Erythroblast (primary cell): Measurements from ENCODE around the gene SNX19.

Experiments used
- GATA1 ChIP-seq: IDR thresholded peaks from 2 replicates; pipeline ENCODE4 v1.6.1; 2011; ENCODE audit warnings: low read depth, mild to moderate bottlenecking, control low read depth, low read length, moderate library complexity
- POLR2A ChIP-seq: IDR thresholded peaks from 2 replicates; pipeline ENCODE4 v1.6.1; 2011; ENCODE audit warnings: mild to moderate bottlenecking, low read length

DNA sequence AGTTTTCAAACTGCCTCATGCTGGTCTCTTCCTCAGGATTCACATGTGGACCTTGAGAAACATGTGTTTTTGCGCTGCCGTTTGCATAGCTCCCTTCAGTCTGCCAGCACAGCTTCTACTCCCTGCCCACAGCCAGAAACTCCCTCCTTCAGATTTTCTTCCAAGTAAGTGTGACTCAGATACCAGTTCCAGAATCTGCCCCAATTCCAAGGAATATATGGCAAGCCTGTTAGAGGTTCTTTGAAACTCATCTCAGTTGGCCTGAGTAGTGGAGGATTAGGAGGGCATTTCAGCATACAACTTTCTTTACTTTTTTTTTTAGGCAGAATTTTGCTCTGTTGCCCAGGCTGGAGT lies 67.1 kb downstream of the SNX19 start:
- TF ChIP-seq POLR2A, result no peak
- TF ChIP-seq GATA1, result no peak
